ENCODE data around the gene YEATS2. TPM values are rescaled to one million over a fixed set of nuclear protein-coding genes. Genes with fewer than 3 reads are reported as not detected.
A peak's percentile ranks its signal among the peaks of the same experiment; 100 is the strongest.

Gene YEATS2
- total and polyA plus RNA-seq, 9 donors: 25.8 to 35.4 (median 30.6) TPM

GRCh38 chr3:183710231-183710630 lies 12.6 kb downstream of the YEATS2 start:
- Histone ChIP-seq H3K27me3 (ENCODE audit: control insufficient read depth, insufficient read depth, low read length) (no peaks in the 10 kb centered on the region), H3K4me3 (ENCODE audit: low read length) (no peak overlapping the region), H3K36me3 (ENCODE audit: control insufficient read depth, insufficient read depth, low read length) (no peaks in the 10 kb centered on the region), H3K4me1 (ENCODE audit: control insufficient read depth, insufficient read depth, low read length) (no peaks in the 10 kb centered on the region), H3K27ac (ENCODE audit: low read length) (no peak overlapping the region), H3K9me3 (replicated peaks; ENCODE audit: control insufficient read depth, low read depth, low read length) (no peaks in the 10 kb centered on the region)
- no peak for DNase-seq

GRCh38 chr3:183711516-183711915 lies 13.9 kb downstream of the YEATS2 start:
- no peak overlapping the region for H3K4me3 ChIP-seq (ENCODE audit: low read length)
- no peaks in the 10 kb centered on the region for H3K4me1 ChIP-seq (ENCODE audit: control insufficient read depth, insufficient read depth, low read length)
- WGBS (ENCODE audit: insufficient coverage): no CpG with 5 or more reads among the region's 3 CpGs
- H3K36me3 ChIP-seq (ENCODE audit: control insufficient read depth, insufficient read depth, low read length): peaks cover 5% of the 10 kb centered on the region
- no peaks in the 10 kb centered on the region for H3K9me3 ChIP-seq (replicated peaks; ENCODE audit: control insufficient read depth, low read depth, low read length)
- H3K27me3 ChIP-seq (ENCODE audit: control insufficient read depth, insufficient read depth, low read length): no peaks in the 10 kb centered on the region
- no peak overlapping the region for H3K27ac ChIP-seq (ENCODE audit: low read length)
- no peak for DNase-seq

- no peak for DNase-seq
- H3K36me3 ChIP-seq (ENCODE audit: control insufficient read depth, insufficient read depth, low read length): peaks cover 20% of the 10 kb centered on the region
- H3K4me1 ChIP-seq (ENCODE audit: control insufficient read depth, insufficient read depth, low read length): no peaks in the 10 kb centered on the region
- no peak overlapping the region for H3K4me3 ChIP-seq (ENCODE audit: low read length)
- H3K27me3 ChIP-seq (ENCODE audit: control insufficient read depth, insufficient read depth, low read length): no peaks in the 10 kb centered on the region
- no peaks in the 10 kb centered on the region for H3K9me3 ChIP-seq (replicated peaks; ENCODE audit: control insufficient read depth, low read depth, low read length)
- no peak overlapping the region for H3K27ac ChIP-seq (ENCODE audit: low read length)
These were observed 17.0 kb downstream of the YEATS2 start for GRCh38 chr3:183714622-183715021.

GRCh38 chr3:183718012-183718411 lies 20.4 kb downstream of the YEATS2 start:
- Histone ChIP-seq H3K27me3 (ENCODE audit: control insufficient read depth, insufficient read depth, low read length) (no peaks in the 10 kb centered on the region), H3K9me3 (replicated peaks; ENCODE audit: control insufficient read depth, low read depth, low read length) (no peaks in the 10 kb centered on the region), H3K4me1 (ENCODE audit: control insufficient read depth, insufficient read depth, low read length) (no peaks in the 10 kb centered on the region), H3K36me3 (ENCODE audit: control insufficient read depth, insufficient read depth, low read length) (peaks cover 38% of the 10 kb centered on the region), H3K27ac (ENCODE audit: low read length) (no peak overlapping the region), H3K4me3 (ENCODE audit: low read length) (no peak overlapping the region)
- no peak for DNase-seq
- no CpG with 5 or more reads among the region's 3 CpGs for WGBS (ENCODE audit: insufficient coverage)

GRCh38 chr3:183725387-183725786 lies 27.8 kb downstream of the YEATS2 start:
- no peak overlapping the region for H3K4me3 ChIP-seq (ENCODE audit: low read length)
- H3K27me3 ChIP-seq (ENCODE audit: control insufficient read depth, insufficient read depth, low read length): no peaks in the 10 kb centered on the region
- no peak for DNase-seq
- WGBS (ENCODE audit: insufficient coverage): 53% methylated on average over 2 of the region's 6 CpGs
- no peaks in the 10 kb centered on the region for H3K9me3 ChIP-seq (replicated peaks; ENCODE audit: control insufficient read depth, low read depth, low read length)
- no peak overlapping the region for H3K27ac ChIP-seq (ENCODE audit: low read length)
- no peaks in the 10 kb centered on the region for H3K4me1 ChIP-seq (ENCODE audit: control insufficient read depth, insufficient read depth, low read length)
- peaks cover 58% of the 10 kb centered on the region for H3K36me3 ChIP-seq (ENCODE audit: control insufficient read depth, insufficient read depth, low read length)

GRCh38 chr3:183728204-183728603 lies 30.6 kb downstream of the YEATS2 start:
- no peaks in the 10 kb centered on the region for H3K27me3 ChIP-seq (ENCODE audit: control insufficient read depth, insufficient read depth, low read length)
- WGBS (ENCODE audit: insufficient coverage): no CpG with 5 or more reads among the region's 1 CpG

GRCh38 chr3:183730361-183730760 lies 32.8 kb downstream of the YEATS2 start:
- Histone ChIP-seq H3K27ac (ENCODE audit: low read length) (no peak overlapping the region), H3K9me3 (replicated peaks; ENCODE audit: control insufficient read depth, low read depth, low read length) (no peaks in the 10 kb centered on the region), H3K27me3 (ENCODE audit: control insufficient read depth, insufficient read depth, low read length) (no peaks in the 10 kb centered on the region), H3K36me3 (ENCODE audit: control insufficient read depth, insufficient read depth, low read length) (peaks cover 51% of the 10 kb centered on the region), H3K4me3 (ENCODE audit: low read length) (no peak overlapping the region), H3K4me1 (ENCODE audit: control insufficient read depth, insufficient read depth, low read length) (peaks cover 3% of the 10 kb centered on the region)
- no CpG with 5 or more reads among the region's 2 CpGs for WGBS (ENCODE audit: insufficient coverage)
- DNase-seq: no peak

More at GRCh38 chr3:183728204-183728603, 30.6 kb downstream of the YEATS2 start:
- H3K4me1 ChIP-seq (ENCODE audit: control insufficient read depth, insufficient read depth, low read length): no peaks in the 10 kb centered on the region
- H3K4me3 ChIP-seq (ENCODE audit: low read length): no peak overlapping the region
- peaks cover 50% of the 10 kb centered on the region for H3K36me3 ChIP-seq (ENCODE audit: control insufficient read depth, insufficient read depth, low read length)
- H3K9me3 ChIP-seq (replicated peaks; ENCODE audit: control insufficient read depth, low read depth, low read length): no peaks in the 10 kb centered on the region
- H3K27ac ChIP-seq (ENCODE audit: low read length): no peak overlapping the region
- no peak for DNase-seq

GRCh38 chr3:183731611-183732010 lies 34.0 kb downstream of the YEATS2 start:
- Histone ChIP-seq H3K9me3 (replicated peaks; ENCODE audit: control insufficient read depth, low read depth, low read length) (no peaks in the 10 kb centered on the region), H3K36me3 (ENCODE audit: control insufficient read depth, insufficient read depth, low read length) (peaks cover 44% of the 10 kb centered on the region), H3K27me3 (ENCODE audit: control insufficient read depth, insufficient read depth, low read length) (no peaks in the 10 kb centered on the region), H3K4me1 (ENCODE audit: control insufficient read depth, insufficient read depth, low read length) (peaks cover 3% of the 10 kb centered on the region), H3K27ac (ENCODE audit: low read length) (no peak overlapping the region), H3K4me3 (ENCODE audit: low read length) (no peak overlapping the region)
- WGBS (ENCODE audit: insufficient coverage): no CpG with 5 or more reads among the region's 5 CpGs
- DNase-seq: no peak

- H3K4me1 ChIP-seq (ENCODE audit: control insufficient read depth, insufficient read depth, low read length): peaks cover 3% of the 10 kb centered on the region
- WGBS (ENCODE audit: insufficient coverage): 89% methylated on average over 3 of the region's 7 CpGs
- no peaks in the 10 kb centered on the region for H3K9me3 ChIP-seq (replicated peaks; ENCODE audit: control insufficient read depth, low read depth, low read length)
- H3K4me3 ChIP-seq (ENCODE audit: low read length): no peak overlapping the region
- DNase-seq: no peak
- peaks cover 34% of the 10 kb centered on the region for H3K36me3 ChIP-seq (ENCODE audit: control insufficient read depth, insufficient read depth, low read length)
- H3K27ac ChIP-seq (ENCODE audit: low read length): no peak overlapping the region
- no peaks in the 10 kb centered on the region for H3K27me3 ChIP-seq (ENCODE audit: control insufficient read depth, insufficient read depth, low read length)
These were observed 36.0 kb downstream of the YEATS2 start for GRCh38 chr3:183733553-183733952.

GRCh38 chr3:183734750-183735494 lies 37.3 kb downstream of the YEATS2 start:
- H3K27ac ChIP-seq (ENCODE audit: low read length): peak overlapping the region; percentile 69
- no peaks in the 10 kb centered on the region for H3K9me3 ChIP-seq (replicated peaks; ENCODE audit: control insufficient read depth, low read depth, low read length)
- 70% methylated on average over 1 of the region's 5 CpGs for WGBS (ENCODE audit: insufficient coverage)
- no peak for DNase-seq
- no peaks in the 10 kb centered on the region for H3K27me3 ChIP-seq (ENCODE audit: control insufficient read depth, insufficient read depth, low read length)
- peaks cover 31% of the 10 kb centered on the region for H3K36me3 ChIP-seq (ENCODE audit: control insufficient read depth, insufficient read depth, low read length)
- peaks cover 3% of the 10 kb centered on the region for H3K4me1 ChIP-seq (ENCODE audit: control insufficient read depth, insufficient read depth, low read length)
- H3K4me3 ChIP-seq (ENCODE audit: low read length): no peak overlapping the region

GRCh38 chr3:183737116-183737515 lies 39.5 kb downstream of the YEATS2 start:
- H3K27ac ChIP-seq (ENCODE audit: low read length): no peak overlapping the region
- peaks cover 28% of the 10 kb centered on the region for H3K36me3 ChIP-seq (ENCODE audit: control insufficient read depth, insufficient read depth, low read length)
- DNase-seq: no peak
- WGBS (ENCODE audit: insufficient coverage): no CpG with 5 or more reads among the region's 2 CpGs
- H3K9me3 ChIP-seq (replicated peaks; ENCODE audit: control insufficient read depth, low read depth, low read length): no peaks in the 10 kb centered on the region
- H3K4me1 ChIP-seq (ENCODE audit: control insufficient read depth, insufficient read depth, low read length): peaks cover 3% of the 10 kb centered on the region
- H3K4me3 ChIP-seq (ENCODE audit: low read length): no peak overlapping the region
- no peaks in the 10 kb centered on the region for H3K27me3 ChIP-seq (ENCODE audit: control insufficient read depth, insufficient read depth, low read length)

Data from muscle of leg (tissue), 11 donors.